HUES64 (cell line): Measurements from ENCODE around the gene SDCCAG8.

Experiments used
- H3K27ac ChIP-seq: 2 replicates; pipeline ENCODE4 v1.7.0; 2013; ENCODE audit warnings: low read depth, low read length, inconsistent platforms
- H3K27me3 ChIP-seq: 2 replicates; pipeline ENCODE4 v1.6.1; 2013; ENCODE audit warnings: mild to moderate bottlenecking, low read length; ENCODE audit not compliant: insufficient read depth
- H3K36me3 ChIP-seq: 2 replicates; pipeline ENCODE4 v1.6.1; 2013; ENCODE audit warnings: mild to moderate bottlenecking, low read length; ENCODE audit not compliant: insufficient read depth
- H3K4me1 ChIP-seq: 2 replicates; pipeline ENCODE4 v1.6.1; 2013; ENCODE audit warnings: mild to moderate bottlenecking, low read length, moderate library complexity; ENCODE audit not compliant: insufficient read depth
- H3K4me3 ChIP-seq: 2 replicates; pipeline ENCODE4 v1.5.1; 2013; ENCODE audit warnings: mild to moderate bottlenecking, low read length, moderate library complexity
- H3K9ac ChIP-seq: 2 replicates; pipeline ENCODE4 v1.6.1; 2013; ENCODE audit warnings: mild to moderate bottlenecking, low read depth, low read length
- H3K9me3 ChIP-seq: 2 replicates; pipeline ENCODE4 v1.6.1; 2013; ENCODE audit warnings: low read depth, low read length; ENCODE audit not compliant: insufficient read depth
- WGBS: fragments of 150-250, 120-280 bp; methylation state at CpG from one replicate; pipeline ENCODE4 v1.1.7; 2013; ENCODE audit warnings: missing lambda C conversion rate; 5-methylcytosine and 5-hydroxymethylcytosine counted together

The SDCCAG8 gene

DNA sequence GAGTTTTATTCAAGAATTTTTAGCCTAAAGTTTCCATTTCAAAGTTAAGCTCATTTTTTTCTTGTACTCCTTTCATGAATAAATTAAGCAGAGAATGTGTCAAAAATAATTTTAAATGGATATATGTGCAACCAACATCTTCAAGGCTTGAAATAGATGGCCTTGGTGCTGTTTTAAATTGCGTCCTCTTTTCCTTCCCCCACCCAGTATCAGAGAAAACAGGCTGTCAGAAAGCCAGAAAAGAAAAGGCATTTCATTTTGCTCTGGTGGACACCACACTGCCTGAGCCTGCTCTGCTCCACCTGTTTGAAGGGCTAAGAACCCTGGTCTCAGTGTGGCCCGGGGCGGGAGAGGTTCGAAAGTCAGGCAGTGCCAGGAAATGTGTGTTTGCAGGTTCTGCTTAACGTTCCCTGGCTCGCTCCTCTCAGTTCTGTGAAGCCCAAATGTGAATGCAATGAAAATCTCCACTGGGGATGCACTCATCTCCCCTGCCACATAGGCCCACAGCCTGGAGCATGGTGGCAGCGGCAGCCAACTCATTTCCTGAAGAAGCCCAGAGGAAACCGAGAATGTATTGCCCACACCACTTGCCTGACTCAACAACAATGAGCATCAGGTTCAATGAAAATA lies 134.4 kb downstream of the SDCCAG8 start:
- Histone ChIP-seq H3K9ac (no peak overlapping the region), H3K9me3 (no peaks in the 10 kb centered on the region), H3K27ac (no peak overlapping the region), H3K4me1 (peaks cover 13% of the 10 kb centered on the region), H3K36me3 (no peaks in the 10 kb centered on the region), H3K4me3 (no peak overlapping the region), H3K27me3 (no peaks in the 10 kb centered on the region)
- WGBS: 89% methylated on average over 8 of the region's 8 CpGs

DNA sequence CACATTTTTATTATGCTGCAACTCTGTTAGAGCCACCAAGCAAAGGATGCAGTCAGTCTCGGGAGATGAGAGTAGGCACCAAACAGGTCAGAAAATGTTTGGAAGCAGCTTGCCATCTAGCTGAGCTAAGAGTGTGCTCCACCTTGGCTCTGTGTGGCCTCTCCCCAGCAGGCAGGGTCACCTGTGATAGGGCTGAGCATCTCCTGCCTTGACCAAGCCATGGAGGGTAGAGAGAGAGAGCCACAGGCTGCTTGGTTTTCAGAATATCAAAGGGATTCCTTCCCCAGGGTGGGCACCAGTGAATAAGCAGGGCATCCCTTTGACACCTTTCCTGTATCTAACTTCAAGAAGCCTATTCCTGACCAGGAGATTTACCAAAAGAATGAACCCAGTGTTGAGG lies 135.5 kb downstream of the SDCCAG8 start:
- H3K9ac ChIP-seq: no peak overlapping the region
- no peak overlapping the region for H3K4me3 ChIP-seq
- WGBS: 91% methylated on average over 1 of the region's 1 CpG
- H3K9me3 ChIP-seq: no peaks in the 10 kb centered on the region
- H3K4me1 ChIP-seq: peaks cover 16% of the 10 kb centered on the region
- no peak overlapping the region for H3K27ac ChIP-seq
- no peaks in the 10 kb centered on the region for H3K36me3 ChIP-seq
- no peaks in the 10 kb centered on the region for H3K27me3 ChIP-seq

DNA sequence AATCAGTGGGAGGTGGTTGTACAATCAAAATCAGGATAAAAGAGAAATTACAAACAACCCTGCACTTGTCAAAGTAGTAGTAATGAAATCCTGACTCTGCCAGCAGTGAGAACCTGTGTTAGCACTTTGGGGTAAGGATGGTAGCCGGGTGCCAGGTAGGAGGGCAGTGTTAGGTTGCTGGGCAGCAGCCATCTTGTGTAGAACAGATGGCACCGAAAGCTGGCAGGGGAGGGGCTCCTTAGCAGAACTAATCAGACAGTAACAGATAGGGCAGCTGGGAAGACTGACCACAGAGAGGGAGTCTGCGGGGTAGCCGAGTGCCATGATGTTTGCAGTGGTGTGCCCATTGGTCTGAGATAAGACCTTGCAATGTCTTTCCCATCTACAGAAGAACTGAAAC lies 137.3 kb downstream of the SDCCAG8 start:
- Histone ChIP-seq H3K4me1 (peaks cover 7% of the 10 kb centered on the region), H3K36me3 (no peaks in the 10 kb centered on the region), H3K9me3 (no peaks in the 10 kb centered on the region), H3K4me3 (no peak overlapping the region), H3K27me3 (no peaks in the 10 kb centered on the region), H3K9ac (no peak overlapping the region), H3K27ac (no peak overlapping the region)
- WGBS: 93% methylated on average over 4 of the region's 4 CpGs

DNA sequence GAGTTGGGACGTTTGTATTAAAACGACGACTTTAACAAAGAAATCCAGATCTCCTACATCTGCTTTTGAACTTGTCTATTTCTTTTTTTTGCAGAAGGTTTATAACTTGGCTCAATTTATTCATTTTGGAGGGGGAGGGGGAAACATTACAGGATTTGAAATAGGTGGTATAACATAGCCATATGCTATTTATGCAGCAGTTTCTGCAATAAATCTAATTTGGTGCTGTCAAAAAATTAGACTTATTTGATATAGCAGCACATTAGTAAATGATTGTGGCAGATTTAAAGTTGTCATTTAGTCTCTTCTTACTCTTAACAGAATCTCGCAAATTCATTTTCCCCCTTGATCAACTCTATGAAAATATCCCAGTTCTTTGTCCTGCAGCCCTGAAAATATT lies 138.2 kb downstream of the SDCCAG8 start:
- Histone ChIP-seq H3K36me3 (no peaks in the 10 kb centered on the region), H3K9ac (no peak overlapping the region), H3K27me3 (no peaks in the 10 kb centered on the region), H3K4me3 (no peak overlapping the region), H3K9me3 (no peaks in the 10 kb centered on the region), H3K27ac (no peak overlapping the region), H3K4me1 (peaks cover 7% of the 10 kb centered on the region)
- 91% methylated on average over 4 of the region's 4 CpGs for WGBS

DNA sequence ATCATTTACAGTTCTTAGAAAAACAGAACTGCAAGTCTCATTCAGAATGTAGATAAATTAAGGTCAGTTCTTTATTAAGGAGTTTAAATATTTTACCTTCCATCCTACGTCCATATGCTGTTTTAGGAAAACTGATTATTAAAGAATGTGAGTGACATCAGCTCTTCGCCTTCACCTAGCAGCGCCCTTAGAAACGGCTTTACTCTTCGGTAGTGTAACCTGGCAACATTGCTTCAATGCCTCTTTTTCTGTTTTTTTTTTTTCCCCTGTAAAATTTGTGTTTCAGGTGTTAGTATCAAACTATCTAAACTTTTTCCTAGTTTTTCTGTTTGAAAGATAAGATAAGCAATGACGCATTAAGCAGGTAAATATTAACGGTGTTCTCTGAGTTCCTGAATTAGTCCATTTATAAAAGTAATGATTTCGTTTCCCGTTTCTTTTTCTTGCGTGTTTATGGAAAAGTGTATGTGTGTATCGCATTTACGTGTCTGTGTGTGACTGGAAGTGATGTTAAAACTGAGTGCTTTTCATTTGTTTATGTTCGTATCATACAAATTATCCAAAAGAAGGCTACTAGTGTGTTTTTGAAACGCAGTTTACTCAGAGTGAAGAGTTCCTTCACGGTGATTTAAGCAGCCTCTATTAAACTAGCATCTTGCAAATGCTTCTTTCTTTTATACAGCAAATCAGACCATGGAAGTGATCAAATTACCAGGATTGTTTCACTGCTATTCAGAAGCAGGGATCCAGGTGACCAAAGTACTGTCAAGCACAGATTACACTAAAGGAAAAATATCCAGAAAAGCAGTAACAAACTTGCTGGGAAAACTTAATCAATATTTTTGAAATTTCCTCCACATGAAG lies 139.0 kb downstream of the SDCCAG8 start:
- Histone ChIP-seq H3K4me1 (peaks cover 7% of the 10 kb centered on the region), H3K9ac (no peak overlapping the region), H3K4me3 (no peak overlapping the region), H3K36me3 (no peaks in the 10 kb centered on the region), H3K27me3 (no peaks in the 10 kb centered on the region), H3K27ac (no peak overlapping the region), H3K9me3 (no peaks in the 10 kb centered on the region)
- 93% methylated on average over 15 of the region's 15 CpGs for WGBS

DNA sequence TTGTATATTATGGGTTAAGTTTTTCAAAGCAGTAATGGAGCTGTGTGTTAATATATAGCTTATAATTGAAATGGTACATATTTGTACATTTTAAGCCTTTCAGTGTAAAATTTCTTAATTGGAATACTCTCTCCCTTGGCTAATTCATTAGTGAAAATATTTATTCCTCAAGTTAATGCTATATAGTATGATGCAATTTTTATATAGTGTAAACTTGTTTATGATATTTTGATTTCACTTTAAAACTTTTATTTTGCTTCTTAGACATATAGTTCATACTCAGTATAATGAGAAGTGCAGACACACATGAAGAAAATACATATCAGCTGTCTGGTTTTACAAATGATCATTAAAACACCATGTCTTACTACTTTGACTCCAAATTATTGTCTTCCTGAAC lies 140.6 kb downstream of the SDCCAG8 start:
- Histone ChIP-seq H3K4me3 (no peak overlapping the region), H3K27me3 (no peaks in the 10 kb centered on the region), H3K36me3 (no peaks in the 10 kb centered on the region)

DNA sequence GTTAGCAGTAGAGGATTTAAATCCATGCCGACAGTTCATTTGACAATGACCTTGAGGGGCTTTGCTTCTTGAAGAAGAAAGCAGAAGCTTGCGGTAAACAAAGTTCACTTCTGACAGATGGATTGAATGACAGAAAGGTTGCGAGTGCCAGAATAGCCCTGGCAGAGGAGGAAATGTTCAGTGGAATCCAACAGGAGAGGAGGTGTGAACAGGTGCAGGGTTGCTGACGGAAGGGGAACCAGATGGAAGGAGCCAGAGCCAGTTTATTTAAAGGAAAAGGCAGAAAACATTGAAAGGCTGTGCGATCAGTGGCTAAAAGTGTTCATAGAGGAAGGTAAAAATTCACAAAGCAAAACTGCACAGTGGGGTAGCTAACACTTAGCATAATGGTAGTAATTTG lies 141.0 kb downstream of the SDCCAG8 start:
- H3K27me3 ChIP-seq: no peaks in the 10 kb centered on the region
- H3K4me1 ChIP-seq: peaks cover 7% of the 10 kb centered on the region
- 92% methylated on average over 5 of the region's 5 CpGs for WGBS
- H3K36me3 ChIP-seq: no peaks in the 10 kb centered on the region
- no peaks in the 10 kb centered on the region for H3K9me3 ChIP-seq
- no peak overlapping the region for H3K27ac ChIP-seq
- H3K4me3 ChIP-seq: no peak overlapping the region
- H3K9ac ChIP-seq: no peak overlapping the region

More for the DNA sequence above, 140.6 kb downstream of the SDCCAG8 start:
- H3K9me3 ChIP-seq: no peaks in the 10 kb centered on the region
- no peak overlapping the region for H3K27ac ChIP-seq
- H3K4me1 ChIP-seq: peaks cover 7% of the 10 kb centered on the region
- H3K9ac ChIP-seq: no peak overlapping the region

DNA sequence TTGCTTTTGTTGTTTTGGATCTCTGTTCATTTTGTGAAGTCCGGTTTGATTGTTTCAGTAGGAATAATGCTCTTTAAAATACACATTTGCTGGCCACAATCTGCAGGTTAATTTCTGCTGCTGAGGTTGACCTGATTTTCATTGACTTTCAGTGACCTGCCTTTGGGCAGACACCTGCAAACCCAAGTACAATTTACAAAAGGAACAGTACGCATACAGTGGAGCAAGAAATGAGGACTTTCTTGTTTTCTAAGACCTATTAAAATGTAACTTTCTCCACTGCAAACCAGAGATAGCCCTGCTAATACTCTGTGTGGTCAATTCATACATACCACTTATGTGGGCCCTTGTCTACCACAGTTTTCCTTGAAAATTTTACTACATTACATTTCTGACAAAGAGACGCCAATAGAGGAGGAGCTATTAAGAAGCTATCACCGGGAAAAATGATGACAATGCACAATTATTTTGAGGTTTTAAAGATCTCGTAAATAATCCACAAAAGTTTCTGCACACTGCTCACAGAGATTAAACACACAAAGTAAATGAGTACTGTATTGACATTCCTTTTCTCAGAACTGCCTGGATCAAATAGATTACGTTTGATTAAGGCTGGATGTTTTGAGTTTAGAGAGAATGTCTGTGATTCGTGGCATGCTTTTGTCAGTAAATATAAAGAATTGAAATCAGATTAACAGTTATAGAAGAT lies 141.9 kb downstream of the SDCCAG8 start:
- no peak overlapping the region for H3K4me3 ChIP-seq
- no peaks in the 10 kb centered on the region for H3K36me3 ChIP-seq
- no peaks in the 10 kb centered on the region for H3K9me3 ChIP-seq
- 90% methylated on average over 7 of the region's 7 CpGs for WGBS
- no peak overlapping the region for H3K27ac ChIP-seq
- peaks cover 7% of the 10 kb centered on the region; the same call in 1 of the 2 replicates for H3K4me1 ChIP-seq
- no peaks in the 10 kb centered on the region for H3K27me3 ChIP-seq
- no peak overlapping the region for H3K9ac ChIP-seq

DNA sequence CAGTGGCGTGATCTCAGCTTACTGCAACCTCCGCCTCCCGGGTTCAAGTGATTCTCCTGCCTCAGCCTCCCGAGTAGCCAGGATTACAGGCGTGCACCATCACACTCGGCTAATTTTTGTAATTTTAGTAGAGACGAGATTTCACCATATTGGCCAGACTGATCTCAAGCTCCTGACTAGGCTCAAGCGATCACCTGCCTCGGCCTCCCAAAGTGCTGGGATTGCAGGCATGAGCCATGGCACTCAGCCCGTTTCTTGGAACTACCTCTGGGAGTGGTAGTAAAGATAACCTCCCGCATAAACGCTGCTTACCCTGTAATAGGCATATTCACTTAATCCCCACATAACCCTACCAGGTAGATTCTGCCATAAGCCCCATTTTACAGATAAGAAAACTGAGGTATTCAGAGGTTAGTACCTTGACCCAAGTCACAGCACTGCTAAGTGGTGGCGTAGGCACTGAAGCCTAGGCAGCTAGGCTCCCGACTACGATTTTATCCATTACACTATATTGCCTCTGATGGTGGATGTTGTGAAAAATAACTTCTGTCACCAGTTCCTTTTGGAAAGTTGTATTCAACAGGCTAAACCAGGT lies 143.8 kb downstream of the SDCCAG8 start:
- Histone ChIP-seq H3K4me3 (no peak overlapping the region), H3K27ac (no peak overlapping the region), H3K9ac (no peak overlapping the region), H3K9me3 (no peaks in the 10 kb centered on the region), H3K27me3 (no peaks in the 10 kb centered on the region), H3K4me1 (peaks cover 7% of the 10 kb centered on the region; the same call in 1 of the 2 replicates), H3K36me3 (no peaks in the 10 kb centered on the region)
- WGBS: 97% methylated on average over 15 of the region's 15 CpGs

DNA sequence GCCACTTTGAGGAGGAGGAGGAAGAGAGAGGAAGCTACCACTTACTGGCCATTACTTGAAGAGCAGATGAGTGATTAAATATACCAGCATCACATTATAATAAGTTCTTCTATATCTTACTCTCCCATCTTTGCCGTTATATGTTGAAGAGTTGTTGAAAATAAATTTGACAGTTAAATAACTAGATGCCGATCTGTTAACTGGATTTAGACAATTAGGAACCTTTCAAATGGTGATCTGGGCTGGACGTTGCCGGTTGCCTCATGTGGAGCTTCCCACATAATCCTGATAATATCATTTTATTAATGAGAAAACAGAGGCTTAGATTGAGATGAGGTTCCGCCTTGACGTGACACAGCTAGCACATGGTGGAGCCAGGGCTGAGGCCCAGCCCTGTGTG lies 147.0 kb downstream of the SDCCAG8 start:
- Histone ChIP-seq H3K9me3 (no peaks in the 10 kb centered on the region), H3K27me3 (no peaks in the 10 kb centered on the region), H3K4me3 (no peak overlapping the region), H3K36me3 (no peaks in the 10 kb centered on the region), H3K4me1 (peaks cover 9% of the 10 kb centered on the region), H3K9ac (no peak overlapping the region), H3K27ac (no peak overlapping the region)
- 95% methylated on average over 4 of the region's 6 CpGs for WGBS

DNA sequence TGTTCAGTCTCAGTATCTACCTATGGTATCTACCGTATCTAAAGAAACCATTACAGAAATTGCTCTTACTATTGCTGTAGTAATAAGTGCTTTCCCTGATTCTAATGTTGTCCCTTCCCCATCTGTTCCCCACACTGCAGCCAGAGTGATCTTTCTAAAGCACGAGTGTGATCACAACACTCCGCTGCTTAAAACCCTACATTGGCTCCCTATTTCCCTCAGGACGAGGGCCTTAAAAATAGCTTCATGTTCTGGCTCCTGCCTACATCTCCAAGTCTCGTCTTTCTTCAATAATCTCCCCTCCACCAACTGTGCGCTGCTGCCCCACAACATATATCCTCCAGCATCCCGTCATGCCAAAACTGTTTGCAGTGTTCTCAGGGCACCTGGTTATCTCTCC lies 150.6 kb downstream of the SDCCAG8 start:
- Histone ChIP-seq H3K27me3 (no peaks in the 10 kb centered on the region), H3K36me3 (no peaks in the 10 kb centered on the region), H3K4me3 (no peak overlapping the region), H3K9ac (no peak overlapping the region), H3K4me1 (peaks cover 13% of the 10 kb centered on the region), H3K9me3 (no peaks in the 10 kb centered on the region), H3K27ac (no peak overlapping the region)
- WGBS: 93% methylated on average over 7 of the region's 7 CpGs
